ENCODE data around the gene PNPO. TPM values are rescaled to one million over a fixed set of nuclear protein-coding genes. Genes with fewer than 3 reads are reported as not detected.

PNPO gene
- total RNA-seq, 3 donors from 2014 or later, result 22.8 to 32.0 (median 24.8) TPM

DNA sequence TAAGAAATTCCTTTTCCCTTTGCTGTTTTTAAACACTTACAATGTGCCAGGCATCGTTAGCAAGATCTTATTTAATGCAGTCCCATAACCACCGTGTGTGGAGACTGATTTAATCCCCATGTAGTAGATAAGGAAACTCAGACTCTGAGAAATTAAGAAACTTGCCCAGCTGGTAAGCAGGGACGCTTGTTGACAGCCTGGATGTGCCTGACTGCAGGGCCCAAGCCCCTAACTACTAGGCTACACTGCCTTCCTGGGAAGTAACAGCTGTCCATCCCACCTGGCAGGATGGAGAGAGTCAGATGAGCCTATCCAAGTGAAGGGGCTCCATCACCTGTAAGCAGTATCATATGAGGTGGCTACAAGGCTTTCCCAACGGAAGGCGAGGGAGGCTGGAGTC lies 52.6 kb downstream of the PNPO start:
- DNase-seq, result no peak
- ATAC-seq, result no peak
- intact Hi-C loops (cut with DNase I, micrococcal nuclease), result no loop called here
- H3K36me3 ChIP-seq (ENCODE audit: low read depth), result no peaks in the 10 kb centered on the region
- TF ChIP-seq, protein P1, sequence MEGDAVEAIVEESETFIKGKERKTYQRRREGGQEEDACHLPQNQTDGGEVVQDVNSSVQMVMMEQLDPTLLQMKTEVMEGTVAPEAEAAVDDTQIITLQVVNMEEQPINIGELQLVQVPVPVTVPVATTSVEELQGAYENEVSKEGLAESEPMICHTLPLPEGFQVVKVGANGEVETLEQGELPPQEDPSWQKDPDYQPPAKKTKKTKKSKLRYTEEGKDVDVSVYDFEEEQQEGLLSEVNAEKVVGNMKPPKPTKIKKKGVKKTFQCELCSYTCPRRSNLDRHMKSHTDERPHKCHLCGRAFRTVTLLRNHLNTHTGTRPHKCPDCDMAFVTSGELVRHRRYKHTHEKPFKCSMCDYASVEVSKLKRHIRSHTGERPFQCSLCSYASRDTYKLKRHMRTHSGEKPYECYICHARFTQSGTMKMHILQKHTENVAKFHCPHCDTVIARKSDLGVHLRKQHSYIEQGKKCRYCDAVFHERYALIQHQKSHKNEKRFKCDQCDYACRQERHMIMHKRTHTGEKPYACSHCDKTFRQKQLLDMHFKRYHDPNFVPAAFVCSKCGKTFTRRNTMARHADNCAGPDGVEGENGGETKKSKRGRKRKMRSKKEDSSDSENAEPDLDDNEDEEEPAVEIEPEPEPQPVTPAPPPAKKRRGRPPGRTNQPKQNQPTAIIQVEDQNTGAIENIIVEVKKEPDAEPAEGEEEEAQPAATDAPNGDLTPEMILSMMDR (IDR thresholded peaks at IDR 0.05), result no peak
- no peak overlapping the region for H3K4me3 ChIP-seq
- no peaks in the 10 kb centered on the region for H3K4me1 ChIP-seq (ENCODE audit: low read depth)
- H3K9me3 ChIP-seq, result no peaks in the 10 kb centered on the region

DNA sequence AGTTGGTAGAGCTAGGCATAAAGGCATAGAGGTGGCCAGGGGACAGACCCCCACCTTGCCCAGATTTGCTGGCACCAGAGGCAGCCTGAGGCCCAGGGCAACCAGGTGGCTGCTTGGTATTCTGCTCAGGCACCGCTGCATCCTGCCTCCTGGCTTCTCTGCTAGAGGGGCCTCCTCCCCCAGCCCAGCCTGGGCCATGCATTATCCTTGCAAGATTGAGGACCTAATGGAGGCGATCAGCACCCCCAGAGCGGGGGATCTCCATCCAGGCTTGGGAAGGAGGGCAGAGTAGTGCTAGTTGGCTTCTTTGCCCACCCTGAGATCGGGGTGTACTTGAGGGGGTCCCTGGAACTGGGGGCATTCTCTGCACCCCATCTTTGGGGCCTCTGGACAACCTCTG lies 53.4 kb downstream of the PNPO start:
- Histone ChIP-seq H3K4me1 (ENCODE audit: low read depth) (no peaks in the 10 kb centered on the region), H3K4me3 (no peak overlapping the region), H3K9me3 (no peaks in the 10 kb centered on the region), H3K36me3 (ENCODE audit: low read depth) (no peaks in the 10 kb centered on the region)
- intact Hi-C loops (cut with DNase I, micrococcal nuclease), result no loop called here
- DNase-seq, result no peak
- ATAC-seq, result no peak
- TF ChIP-seq, protein P1 (IDR thresholded peaks at IDR 0.05), result no peak

DNA sequence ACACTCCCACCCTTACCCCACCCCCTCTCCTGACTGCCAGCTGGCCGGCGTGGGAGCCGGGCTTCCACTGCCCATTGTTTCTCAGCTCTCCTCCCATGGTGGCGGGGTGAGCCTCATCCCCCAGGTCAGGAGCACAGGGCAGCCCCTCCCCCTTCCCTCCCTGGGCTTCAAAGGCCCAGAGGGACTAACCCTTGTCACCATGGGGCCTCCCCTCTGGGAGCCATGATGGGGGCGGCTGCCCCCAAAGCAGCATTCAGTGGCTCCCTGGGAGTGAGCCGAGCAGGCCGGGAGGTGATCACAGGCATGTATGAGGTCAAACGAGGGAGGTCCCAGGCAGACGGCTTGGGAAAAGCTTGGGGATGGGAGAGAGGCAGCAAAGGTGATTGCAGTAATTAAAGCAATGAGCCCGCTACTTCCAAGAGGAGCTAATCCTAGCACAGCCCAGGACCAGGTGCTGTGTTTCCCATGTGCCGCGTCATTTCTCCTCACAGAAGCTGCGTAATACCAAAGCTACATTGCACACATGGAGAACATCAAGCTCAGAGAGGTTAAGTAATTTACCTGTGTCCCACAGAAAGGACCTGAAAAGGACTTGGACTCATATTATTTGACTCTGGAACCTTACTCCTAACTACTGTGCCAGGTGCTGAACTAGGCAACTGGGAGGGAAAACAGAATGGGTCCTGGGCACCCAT lies 54.0 kb downstream of the PNPO start:
- ATAC-seq, result no peak
- no peak for DNase-seq

DNA sequence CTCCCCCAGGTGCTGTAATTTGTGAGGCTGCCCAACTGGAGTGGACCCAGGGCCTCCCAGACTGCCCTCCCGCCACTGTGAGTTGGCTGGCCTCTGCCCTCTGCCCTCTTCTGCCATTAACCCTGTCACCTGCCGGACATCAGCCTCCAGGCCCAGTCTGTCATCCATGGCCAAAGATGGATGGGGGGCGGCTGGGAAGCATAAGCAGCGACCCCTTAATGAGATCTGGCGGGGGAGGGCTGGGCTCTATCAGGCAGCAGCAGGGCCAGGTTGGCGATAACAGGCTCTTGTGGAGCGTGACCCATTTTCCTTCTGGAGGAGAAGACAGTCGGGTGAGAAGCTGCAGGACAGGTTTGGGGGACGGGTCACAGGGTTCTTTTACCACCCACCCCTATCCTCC lies 54.8 kb downstream of the PNPO start:
- intact Hi-C loops (cut with DNase I, micrococcal nuclease), result no loop called here
- Histone ChIP-seq H3K36me3 (ENCODE audit: low read depth) (no peaks in the 10 kb centered on the region), H3K4me3 (no peak overlapping the region), H3K9me3 (no peaks in the 10 kb centered on the region), H3K4me1 (ENCODE audit: low read depth) (no peaks in the 10 kb centered on the region)
- DNase-seq (no peak), ATAC-seq (no peak)
- TF ChIP-seq, protein P1 (IDR thresholded peaks at IDR 0.05), result no peak

More for the DNA sequence above, 54.0 kb downstream of the PNPO start:
- Histone ChIP-seq H3K4me1 (ENCODE audit: low read depth) (no peaks in the 10 kb centered on the region), H3K9me3 (no peaks in the 10 kb centered on the region), H3K36me3 (ENCODE audit: low read depth) (no peaks in the 10 kb centered on the region), H3K4me3 (no peak overlapping the region)
- TF ChIP-seq, protein P1 (IDR thresholded peaks at IDR 0.05), result no peak
- intact Hi-C loops (cut with DNase I, micrococcal nuclease), result no loop called here

DNA sequence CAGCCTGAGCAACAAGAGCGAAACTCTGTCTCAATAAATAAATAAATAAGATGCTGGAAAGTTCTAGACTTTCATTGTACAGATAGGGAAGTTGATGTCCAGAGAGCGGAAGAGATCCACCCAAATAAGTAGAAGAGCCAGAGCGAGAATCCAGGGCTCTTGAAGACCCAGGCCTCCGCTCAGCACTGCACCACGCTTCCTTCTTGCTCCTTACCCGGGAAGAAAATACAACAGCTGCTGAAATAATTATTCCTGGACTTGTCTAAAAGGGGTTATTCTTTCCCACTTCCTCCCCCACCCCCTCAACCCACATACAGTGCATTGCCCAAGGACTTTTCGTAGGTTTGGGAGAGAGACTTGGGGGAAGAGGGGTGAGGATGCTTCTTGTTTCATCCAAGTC lies 56.2 kb downstream of the PNPO start:
- Histone ChIP-seq H3K9me3 (no peaks in the 10 kb centered on the region), H3K36me3 (ENCODE audit: low read depth) (no peaks in the 10 kb centered on the region), H3K4me3 (no peak overlapping the region), H3K4me1 (ENCODE audit: low read depth) (no peaks in the 10 kb centered on the region)
- DNase-seq (no peak), ATAC-seq (no peak)
- TF ChIP-seq, protein P1 (IDR thresholded peaks at IDR 0.05), result no peak
- intact Hi-C loops (cut with DNase I, micrococcal nuclease), result no loop called here

DNA sequence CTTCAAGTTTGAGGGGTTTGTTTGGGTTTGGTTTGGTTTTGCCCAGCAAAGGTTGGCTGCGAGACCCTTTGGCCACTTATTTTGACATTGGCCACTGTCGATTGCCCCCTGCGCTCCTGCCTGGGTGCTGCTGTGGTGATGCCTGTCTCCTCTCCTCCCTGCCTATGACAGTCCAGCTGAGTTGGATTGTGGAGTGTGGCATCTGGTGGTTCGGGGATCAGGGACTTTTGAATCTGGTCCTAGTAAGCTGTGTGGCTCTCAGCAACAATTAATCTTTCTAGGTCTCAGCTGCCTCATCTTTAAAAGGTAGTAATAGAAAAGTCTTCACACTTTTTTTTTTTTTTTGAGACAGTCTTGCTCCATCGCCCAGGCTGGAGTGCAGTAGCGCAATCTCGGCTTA lies 56.7 kb downstream of the PNPO start:
- TF ChIP-seq, protein P1 (IDR thresholded peaks at IDR 0.05), result no peak
- DNase-seq (no peak), ATAC-seq (no peak)
- no peaks in the 10 kb centered on the region for H3K4me1 ChIP-seq (ENCODE audit: low read depth)
- no peaks in the 10 kb centered on the region for H3K36me3 ChIP-seq (ENCODE audit: low read depth)
- H3K4me3 ChIP-seq, result no peak overlapping the region
- H3K9me3 ChIP-seq, result no peaks in the 10 kb centered on the region
- intact Hi-C loops (cut with DNase I, micrococcal nuclease), result no loop called here
